ENCODE results near the gene APOL1.
A peak's percentile ranks its signal among the peaks of the same experiment; 100 is the strongest.
"Not testable (repeated sequence)": the region's sequence is repeated elsewhere in the genome, so short reads cannot be mapped to it uniquely, and the experiment has no call there.

Gene APOL1

DNA sequence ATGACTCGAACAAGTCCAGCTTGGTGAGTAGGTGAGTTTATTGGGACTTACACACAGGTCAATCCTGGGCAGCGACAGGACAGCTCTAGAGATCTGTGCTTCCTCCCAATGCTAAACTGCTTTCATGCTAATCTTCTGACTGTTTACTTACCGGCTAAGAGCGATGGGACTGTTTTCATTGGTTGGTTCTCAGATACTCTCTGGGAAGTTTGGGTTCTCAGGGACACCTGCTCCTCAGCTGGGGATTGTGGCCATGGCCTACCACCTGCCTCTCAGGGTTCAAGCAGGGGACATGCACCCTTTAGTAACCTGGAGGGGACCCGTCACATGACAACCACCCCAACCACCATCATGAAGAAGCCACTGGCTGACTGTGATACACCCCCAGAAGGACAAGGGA is 26.7 kb upstream of the APOL1 start:
- no peak for DNase-seq

GRCh38 chr22:36227396-36227795 is 25.5 kb upstream of the APOL1 start:
- DNase-seq, result no peak

DNA sequence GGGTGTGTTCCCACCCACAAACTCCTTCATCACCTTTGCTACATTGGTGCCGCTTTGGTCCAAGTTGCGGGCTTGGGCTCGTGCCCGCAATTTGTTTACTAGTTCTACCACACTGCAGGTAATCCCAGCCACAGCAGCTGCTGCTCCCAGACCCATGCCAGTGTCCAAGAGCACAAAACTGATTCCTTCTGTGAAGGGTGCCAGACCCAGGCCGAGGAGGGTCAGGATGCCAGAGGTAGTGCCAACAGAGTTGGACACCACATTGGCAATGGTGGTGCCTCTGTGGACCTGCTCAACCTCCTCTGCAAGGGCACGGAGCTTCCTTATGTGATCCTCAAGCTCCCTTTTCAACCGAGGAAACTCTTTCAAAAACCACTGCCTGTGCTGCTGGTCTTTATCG is 25.1 kb upstream of the APOL1 start:
- DNase-seq, result no peak

DNA sequence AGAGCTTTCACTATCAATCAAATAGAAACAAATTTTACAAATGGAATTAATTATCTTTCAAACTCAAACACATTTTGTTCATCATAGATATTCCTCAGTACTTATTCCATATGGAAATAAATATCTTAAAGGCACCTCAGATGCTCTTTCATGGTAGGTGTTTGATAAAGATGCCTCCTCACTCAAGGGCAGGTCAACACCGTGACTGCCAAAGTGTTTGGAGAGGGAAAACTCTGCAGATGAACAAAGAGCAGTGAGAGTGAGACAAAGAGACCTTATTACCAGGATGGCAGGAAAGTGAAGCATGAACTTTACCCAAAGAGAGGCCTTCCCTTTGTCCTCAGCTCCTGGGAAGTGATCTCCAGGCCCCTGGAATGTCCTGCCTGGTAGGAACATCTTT is 24.6 kb upstream of the APOL1 start:
- DNase-seq, result not testable (repeated sequence)

GRCh38 chr22:36228944-36229343 is 24.0 kb upstream of the APOL1 start:
- DNase-seq, result no peak

DNA sequence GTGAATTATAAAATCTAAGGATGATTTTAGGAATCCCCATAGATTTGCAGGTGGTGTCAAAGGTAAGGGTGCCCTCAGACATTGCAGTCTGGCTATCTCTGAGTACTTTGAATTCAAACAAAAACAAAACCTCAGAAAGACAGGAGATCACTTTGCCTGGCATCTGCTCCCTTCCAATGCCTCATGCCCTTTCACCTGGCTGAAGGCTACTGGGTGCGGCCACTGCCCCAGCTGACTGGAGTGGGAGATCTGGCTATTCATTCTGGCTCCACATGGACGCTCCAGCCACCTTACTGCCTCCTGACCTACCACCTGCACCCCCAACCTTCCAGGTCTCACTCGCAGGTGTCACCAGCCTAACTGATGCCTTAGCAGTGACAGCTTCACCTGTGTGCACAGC is 23.3 kb upstream of the APOL1 start:
- DNase-seq, result not testable (repeated sequence)

- DNase-seq, result not testable (repeated sequence)
These were observed 21.9 kb upstream of the APOL1 start for GRCh38 chr22:36231051-36231450.

GRCh38 chr22:36232715-36233401 is 20.1 kb upstream of the APOL1 start:
- no peak for DNase-seq

- no peak for DNase-seq
These were observed 19.1 kb upstream of the APOL1 start for GRCh38 chr22:36233796-36234195.

DNA sequence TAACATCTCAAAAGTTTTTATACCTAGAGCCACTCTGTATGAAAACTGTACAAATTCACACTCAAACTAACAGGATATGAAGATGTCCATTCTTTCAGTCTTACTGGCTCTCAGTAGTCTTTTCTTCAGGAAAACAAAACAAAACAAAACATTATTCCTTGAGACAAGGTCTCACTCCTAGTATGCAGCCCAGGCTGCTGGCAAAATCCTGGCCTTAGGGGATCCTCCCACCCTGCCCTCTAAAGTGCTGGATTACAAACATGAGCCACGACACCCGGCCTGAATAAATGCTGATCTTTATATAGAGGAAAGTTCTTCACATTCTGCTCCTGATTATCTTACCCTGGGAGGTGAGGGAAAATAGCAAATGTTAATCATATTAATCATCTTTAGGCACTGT is 18.7 kb upstream of the APOL1 start:
- DNase-seq, result no peak

GRCh38 chr22:36234919-36235318 is 18.0 kb upstream of the APOL1 start:
- DNase-seq, result peak; percentile 7

DNA sequence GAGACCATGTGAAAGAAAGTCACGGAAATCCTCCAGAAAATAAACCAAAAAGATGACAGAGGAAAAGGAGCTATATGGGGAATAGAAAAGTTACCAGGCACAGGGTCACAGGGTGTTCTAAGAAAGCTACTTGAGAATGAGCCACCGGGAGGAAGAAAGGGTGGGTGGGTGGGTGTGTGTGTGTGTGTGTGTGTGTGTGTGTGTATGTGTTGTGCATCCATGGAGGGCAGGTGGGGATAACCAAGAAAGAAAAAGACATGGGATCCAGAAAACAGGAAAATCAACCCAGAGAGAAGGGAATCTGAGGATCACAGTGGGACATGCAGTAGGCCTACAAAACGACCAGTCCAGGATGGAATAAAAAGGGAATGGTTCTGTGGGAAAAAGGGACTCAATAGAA is 17.3 kb upstream of the APOL1 start:
- no peak for DNase-seq

DNA sequence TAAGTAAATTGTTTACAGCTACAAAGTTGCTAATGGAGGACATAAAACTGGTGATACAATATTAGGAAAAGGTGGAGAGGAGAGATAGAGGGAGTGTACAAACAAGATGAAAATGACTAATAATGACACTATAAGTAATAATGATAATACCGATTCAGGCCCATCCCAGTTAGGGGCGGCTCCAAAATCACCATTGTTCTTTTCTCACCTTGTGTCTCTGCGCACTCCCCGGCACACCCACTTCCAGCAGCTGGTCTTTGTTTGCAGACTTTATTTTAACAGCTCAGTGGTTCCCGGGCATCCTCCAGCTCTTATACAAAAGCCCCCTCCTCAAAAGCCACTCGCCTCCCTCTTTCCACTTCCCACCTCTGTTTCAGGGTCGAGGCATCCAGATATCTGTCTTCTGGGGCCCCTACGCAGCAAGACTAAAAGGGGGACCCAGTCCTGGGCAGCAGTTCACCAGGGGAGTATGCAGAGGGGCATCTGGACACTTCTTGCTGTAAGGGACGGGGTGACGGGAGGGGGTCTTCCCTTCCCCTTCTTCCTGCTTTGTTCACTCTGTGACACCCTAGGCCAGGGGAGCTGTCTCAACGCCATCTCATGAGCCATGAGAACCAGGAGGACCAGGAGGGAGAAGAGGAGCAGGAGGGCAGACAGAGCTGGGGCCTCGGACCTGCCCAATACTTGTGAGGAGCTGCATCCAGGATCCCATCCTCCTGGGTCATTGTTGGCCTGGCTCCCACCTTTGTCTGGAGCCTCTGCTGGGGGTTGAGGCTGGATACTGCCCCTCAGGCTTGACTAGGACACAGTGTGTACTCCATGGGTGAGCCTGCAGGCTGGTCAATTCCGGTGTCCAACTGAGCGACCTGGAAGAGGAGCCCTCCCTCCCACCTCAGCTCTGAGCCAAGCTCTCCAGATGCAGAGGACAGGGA is 16.3 kb upstream of the APOL1 start:
- DNase-seq, result no peak

GRCh38 chr22:36237462-36238372 is 15.2 kb upstream of the APOL1 start:
- no peak for DNase-seq

DNA sequence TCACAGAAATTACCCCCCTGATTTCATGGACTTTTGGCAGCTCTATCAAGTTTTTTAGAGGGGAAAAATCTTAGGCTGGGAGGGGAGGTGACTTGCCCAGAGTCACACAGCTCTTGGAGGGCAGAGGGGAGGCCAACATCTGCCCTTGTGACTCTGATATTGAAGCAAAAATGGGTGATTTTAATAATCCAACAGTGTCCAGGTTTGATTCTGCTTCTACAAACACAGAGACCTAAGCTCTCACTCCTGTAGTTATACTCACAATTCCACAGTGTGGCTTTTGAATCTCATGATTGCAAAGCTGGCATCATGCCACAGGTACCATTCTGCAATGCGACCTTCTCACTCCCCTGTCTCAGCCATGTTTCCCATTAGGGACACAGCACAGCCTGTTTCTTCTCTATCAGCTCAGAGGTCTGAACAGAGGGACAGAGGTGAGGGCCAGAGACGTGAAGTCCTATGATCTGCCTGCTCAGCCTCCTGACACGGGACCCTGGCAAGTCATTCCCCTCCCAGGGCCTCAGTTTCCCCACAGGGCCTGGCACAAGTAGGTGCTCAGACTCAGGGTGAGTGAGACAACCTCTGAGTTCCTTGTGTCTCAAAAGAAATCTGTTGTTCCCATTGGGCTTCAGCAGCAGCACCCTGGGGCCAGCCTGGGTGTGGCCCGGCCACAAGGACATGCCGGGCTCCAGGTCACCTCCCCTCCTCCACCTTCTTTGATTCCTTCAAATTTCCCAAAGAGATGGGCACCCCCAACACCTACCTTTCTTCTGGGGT is 14.4 kb upstream of the APOL1 start:
- no peak for DNase-seq

DNA sequence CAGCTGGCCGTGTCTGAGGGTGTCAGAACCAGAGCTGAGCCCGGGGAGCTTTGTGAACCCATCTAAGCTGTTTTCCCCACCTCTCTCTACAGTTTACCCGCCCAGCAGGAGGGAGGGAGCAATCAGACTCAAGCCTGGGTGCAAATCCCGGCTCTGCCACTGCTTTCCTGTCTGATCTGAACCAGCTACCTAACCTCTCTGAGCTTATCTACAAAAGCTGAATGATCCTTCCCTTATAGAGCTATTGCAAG is 13.9 kb upstream of the APOL1 start:
- no peak for DNase-seq

- no peak for DNase-seq
These were observed 13.3 kb upstream of the APOL1 start, which contains the start of gene APOL2 for GRCh38 chr22:36239401-36240171. APOL2 (minus strand) TSS chr22:36239527; CDS start chr22:36233162, 6,365 bp downstream.

DNA sequence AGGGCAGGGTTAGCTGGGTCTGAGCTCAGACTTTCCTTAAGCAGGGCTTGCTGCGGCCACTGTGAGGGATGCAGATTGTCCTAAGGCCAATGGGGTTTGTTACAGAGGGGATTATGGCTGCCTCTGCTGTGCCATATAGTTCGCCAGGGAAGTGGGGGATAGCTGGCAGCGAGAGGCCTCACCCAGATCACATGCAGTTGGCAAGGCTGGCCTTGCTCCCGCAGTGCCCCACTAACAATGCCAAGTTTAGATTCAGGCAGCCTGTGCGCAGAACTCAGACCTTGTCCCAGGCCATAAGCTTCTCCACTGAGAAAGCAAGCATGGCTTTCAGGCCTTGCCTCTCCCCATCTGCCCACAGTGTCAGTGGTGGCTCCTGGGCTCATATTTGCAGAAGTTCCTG is 8.9 kb upstream of the APOL1 start:
- no peak for DNase-seq

DNA sequence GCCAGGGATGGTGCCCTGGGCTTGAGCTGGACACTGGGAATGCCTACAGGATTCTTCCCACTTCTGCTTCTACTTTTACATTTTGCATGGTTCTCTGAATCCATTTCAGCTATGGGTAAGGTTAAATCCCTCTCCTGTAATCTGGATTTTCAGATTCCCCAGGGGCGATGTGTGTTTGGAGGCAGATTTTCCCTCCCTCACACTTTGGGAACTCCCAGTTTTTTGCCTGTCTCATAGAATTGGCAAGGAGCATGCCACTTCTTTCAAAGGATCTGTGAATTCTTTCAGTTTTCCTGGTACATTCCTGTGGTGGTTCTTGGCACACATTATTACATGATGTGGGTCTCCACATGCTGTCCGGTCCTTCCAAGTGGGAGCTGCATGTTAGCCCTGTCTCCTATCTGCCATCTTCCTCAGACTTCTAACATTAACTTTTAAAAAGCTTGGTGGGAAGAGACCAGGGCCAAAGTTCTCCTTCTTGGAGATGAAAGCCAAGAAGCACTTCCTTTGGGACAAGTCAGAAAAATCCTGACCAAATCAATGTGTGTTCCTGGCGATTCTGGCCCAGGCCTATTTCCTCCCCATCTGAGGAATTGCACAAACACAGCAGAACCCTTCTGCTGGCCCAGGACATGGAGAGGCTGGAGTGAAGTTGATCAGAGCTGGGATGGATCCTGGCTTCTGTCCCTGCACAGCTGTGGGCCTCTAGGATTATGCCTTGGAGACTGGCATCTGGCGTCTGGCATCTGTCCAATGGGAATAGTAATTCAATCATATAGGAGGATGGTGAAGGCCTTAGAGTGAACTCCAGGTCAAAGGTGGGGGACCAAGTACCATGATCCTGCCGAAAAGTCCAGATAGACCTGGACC is 8.2 kb upstream of the APOL1 start:
- peak; percentile 35 for DNase-seq

GRCh38 chr22:36245805-36246356 is 7.1 kb upstream of the APOL1 start:
- DNase-seq, result no peak
